Myocyte (in vitro differentiated cells): ENCODE data around the gene ZNF366. TPM values are rescaled to one million over a fixed set of nuclear protein-coding genes. Genes with fewer than 3 reads are reported as not detected.
"Not testable (repeated sequence)": the region's sequence is repeated elsewhere in the genome, so short reads cannot be mapped to it uniquely, and the experiment has no call there.

Source experiments
- DNase-seq: peaks from one replicate; pipeline ENCODE4 v3.0.0-alpha.2; 2012; ENCODE audit warnings: low read depth
- total RNA-seq: library from RNA; depleted of rRNA; stranded (reverse); fragments of >200 nt; gene quantifications from 2 replicates; pipeline ENCODE4 v1.2.3, GENCODE V29; 2014

ZNF366 gene
- total RNA-seq, 1 donor from 2014 or later: 1.4 TPM

DNA sequence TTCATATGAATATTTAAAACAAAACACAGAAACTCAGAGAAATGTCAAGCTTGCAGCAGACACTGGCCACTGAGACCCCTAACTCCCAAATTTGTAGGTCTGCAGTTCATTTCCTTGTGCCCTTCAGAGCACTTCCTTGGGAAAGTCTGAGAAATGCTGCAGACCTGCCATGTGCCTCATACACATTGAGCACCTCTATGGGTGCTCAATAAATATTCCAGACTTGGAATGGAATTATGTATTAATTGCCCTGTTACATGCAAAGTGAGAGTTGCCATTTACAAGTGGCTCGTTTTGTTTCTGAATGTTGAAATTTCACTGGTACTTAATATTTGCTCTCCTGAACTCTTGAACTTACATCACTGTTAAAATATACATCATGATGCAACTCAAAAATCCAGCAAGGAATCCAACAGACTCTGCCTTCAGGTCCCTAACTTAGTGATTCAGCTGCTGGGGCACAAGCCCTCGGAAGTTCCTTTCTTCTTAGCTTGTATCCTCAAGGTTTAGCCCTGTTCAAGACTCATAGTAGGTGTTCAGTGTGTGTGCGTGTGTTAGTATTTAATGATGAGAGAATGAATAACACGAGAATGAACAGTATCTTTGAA lies 96.4 kb downstream of the ZNF366 start:
- DNase-seq: no peak

DNA sequence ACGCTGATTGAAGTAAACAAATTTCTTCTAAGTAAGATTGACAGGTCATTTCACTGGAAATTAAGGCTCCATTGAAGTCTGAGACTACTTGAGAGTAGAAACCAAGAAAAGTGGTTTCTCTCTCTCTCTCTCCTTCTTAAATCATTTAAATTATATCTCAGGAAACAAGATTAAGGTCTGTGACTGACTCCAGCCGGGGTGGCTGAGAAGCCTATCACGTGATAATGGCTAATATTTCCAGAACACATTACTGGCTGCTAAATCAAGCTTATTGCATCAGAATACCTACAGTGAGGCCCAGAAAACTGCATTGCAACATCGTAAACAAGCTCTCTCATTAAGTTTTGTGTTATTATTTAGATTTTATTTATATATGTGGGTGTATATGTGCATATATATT lies 98.6 kb downstream of the ZNF366 start:
- no peak for DNase-seq

DNA sequence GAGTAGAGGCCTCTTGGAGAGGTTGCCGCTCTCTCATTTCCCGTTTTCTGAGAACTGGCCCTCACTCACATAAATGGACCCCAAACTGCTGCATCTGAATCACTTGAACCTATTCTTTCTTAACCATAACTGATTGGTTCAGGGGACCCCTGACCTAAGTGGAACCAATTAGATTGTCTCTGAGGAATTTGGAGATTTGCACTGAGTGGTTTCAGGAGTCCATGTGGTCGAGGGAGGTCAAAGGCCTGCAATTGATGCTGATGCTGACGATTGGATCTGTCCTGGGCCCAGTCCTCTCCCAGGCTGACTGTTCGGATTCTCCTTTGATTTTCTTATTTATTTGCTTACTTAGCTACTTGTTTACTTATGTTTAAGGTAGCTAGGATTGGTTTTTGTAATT lies 99.1 kb downstream of the ZNF366 start:
- no peak for DNase-seq

DNA sequence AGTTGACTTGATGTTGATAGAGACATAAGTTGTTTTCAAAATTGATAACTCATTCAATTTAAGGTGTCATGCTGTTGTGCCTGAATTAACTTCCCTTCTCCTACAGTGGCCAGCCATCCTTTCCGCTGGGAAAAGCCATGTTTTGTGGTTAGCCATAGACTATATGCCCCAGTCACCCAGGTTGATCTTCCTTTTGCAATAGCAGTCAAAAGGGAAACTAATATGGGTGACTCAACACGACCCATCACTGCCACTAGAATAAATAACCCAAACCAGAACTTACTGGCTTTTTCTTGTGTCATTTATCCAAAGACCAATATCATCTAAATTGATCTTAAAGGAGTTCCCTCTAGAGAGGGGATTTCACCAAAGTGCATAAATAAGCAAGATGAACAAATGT lies 99.7 kb downstream of the ZNF366 start:
- no peak for DNase-seq

DNA sequence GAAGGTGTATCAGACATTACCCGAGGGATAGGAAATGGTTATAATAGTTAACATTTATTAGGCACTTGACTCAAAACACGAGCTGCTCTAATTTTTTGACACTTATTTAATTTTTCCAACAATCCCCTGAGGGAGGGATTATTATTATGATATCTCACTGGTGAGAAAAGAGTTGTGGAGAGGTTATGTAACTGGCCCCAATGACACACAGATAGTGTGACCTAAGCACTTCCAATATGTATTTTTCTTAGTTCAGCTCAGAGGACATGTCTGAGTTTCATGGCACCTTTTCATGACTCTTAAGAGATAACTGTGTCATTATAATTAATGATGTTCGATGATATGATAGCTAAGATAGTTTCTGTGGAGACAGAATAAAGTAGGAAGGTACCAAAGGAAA lies 100.1 kb downstream of the ZNF366 start:
- DNase-seq: no peak

DNA sequence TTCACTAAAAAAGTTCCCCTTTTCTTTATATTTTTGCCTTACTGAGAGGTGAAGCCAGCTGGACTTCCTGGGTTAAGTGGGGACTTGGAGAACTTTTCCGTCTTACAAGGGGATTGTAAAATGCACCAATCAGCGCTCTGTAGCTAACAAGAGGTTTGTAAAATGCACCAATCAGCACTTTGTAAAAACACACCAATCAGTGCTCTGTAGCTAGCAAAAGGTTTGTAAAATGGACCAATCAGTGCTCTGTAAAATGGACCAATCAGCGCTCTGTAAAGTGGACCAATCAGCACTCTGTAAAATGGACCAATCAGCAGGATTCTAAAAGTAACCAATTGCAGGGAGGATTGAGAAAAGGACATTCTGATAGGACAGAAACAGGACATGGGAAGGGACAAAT lies 102.4 kb downstream of the ZNF366 start:
- DNase-seq: not testable (repeated sequence)

DNA sequence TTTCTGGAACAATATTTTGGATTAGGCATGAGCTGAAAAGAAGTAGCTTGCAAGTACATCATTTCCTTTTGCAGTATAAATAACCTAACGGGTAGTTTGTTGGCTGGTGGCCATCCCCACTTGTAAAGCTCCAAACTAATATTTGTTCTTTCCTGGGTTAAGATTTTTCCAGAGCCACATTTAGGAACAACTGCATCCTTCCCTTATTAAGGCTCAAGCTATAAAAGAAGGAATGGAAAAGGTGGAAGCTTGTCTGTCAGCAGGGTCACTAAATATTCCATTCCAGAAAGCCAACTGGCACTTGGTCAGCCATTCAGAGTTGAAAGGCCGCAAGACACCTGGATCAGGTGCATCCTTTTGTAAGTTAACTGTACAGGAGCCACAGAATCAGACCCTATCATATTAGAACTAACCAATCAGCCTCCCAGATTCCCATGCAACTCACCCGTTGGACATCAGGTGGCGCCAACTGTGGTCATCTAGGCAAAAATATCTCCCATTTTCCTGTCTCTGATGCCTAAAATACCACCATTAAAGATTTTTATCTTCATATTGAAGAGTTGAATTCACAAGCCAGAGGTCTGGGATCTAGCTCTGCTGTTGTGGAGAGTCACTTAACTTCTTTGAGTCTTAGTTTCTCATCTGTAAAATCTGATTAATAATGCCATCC lies 104.1 kb downstream of the ZNF366 start:
- DNase-seq: no peak

DNA sequence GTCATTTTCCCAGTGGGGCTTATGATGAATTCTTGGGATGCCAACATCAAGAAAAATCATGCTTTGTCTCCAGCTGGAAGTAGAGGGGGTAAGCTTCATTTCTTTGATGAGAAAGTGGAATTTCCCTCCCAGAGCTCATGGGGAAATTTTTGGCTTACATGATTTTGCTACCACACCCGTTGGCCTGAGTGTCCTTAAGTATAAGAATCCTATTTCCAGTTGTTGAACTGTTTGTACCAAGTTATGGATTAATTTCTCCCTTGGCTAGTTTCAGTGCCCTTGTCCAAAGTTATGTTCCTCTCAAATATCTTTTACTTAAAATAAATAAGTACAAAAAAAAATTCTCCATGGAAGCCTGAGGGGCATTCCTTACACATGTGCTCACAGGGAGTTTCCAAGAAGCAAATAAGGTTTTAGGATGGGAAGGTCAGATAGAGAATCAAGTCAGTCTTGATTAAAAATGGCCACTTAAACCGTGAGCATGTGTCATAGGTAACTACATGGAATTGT lies 104.8 kb downstream of the ZNF366 start:
- DNase-seq: peak; percentile 59

DNA sequence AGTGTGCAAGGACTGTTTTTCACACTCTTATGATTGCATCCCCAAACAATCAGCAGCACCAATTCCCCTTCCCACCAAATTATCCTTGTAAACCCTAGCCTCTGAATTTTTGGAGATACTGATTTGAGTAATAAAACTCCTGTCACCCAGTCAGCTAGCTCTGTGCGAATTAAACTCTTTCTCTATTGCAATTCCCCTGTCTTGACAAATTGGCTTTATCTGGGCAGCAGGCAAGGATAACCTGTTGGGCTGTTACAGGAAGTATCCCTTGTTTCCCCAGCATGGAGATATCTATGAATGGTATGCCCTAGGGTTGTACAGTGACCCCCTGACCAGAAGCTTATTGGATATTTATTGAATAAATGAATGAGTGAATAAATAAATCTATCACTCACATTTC lies 106.3 kb downstream of the ZNF366 start:
- no peak for DNase-seq

DNA sequence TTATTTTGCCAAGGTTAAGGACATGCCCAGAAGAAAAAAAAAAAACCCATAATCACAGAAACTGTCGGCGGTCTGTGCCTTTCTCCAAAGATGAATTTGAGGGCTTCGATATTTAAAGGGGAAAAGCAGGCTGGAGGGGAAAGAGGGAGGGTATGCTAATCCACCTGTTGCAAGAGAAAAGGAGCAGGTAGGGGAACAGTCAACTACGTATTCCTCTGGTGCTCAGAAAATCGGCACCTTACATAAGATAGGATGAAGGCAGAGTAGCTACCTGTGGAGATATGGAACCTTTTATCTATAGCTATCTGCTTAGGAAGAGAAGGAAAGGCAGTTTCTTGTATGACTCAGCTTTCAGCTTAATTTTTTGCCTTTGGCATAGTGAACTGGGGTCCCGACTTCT lies 109.4 kb downstream of the ZNF366 start:
- no peak for DNase-seq

DNA sequence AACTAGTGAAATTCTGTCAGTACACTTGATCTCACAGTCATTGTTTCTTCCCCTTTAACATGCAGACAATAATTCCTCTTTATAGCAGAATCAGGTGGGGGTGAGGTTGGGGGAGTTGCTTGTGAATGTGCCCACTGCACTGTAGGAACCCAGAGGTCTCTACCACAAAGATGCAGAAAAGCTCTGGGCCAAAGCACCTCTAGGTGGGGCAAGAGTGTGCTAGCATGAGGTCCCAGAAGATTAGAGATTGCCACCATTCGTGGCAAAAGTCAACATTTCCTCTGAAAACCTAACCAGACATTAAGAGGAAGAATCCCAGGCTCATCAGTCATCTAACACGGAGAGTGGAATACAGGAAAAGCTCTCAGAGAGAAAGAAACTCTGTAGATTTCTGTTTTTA lies 112.5 kb downstream of the ZNF366 start:
- DNase-seq: no peak

DNA sequence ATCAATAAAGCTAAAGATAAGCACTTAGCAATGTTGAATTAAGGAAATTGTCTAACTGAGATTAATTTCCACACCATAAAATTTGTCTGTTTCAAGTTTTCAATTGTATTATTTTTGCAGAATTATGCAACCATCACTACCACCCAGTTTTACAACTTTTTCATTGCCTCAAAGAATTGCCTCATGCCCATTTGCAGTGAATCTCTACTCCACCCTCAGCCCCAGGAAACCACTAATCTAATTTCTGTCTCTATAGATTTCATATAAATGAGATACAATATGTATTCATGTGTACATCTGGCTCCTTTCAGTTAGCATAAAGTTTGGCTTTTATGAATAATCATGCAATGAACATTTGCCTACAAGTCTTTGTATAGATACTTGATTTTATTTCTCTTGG lies 114.2 kb downstream of the ZNF366 start:
- DNase-seq: no peak

Other genes with a start within 250 kb of the ZNF366 start
- 71.3 and 71.7 TPM in 2 replicates for gene MRPS27, start 187.2 kb downstream of the ZNF366 start, total RNA-seq
- gene PTCD2, start 187.0 kb downstream of the ZNF366 start, total RNA-seq: 17.5 and 34.4 TPM in 2 replicates